A549 (cell line): ENCODE results near the gene P3H2.

ENCODE experiments used
- CTCF ChIP-seq: fragments of >200 bp; sonication (Bioruptor Twin); formaldehyde crosslinking; IDR thresholded peaks from 3 replicates; pipeline ENCODE4 v1.5.1; 2016
- E2F6 ChIP-seq: IDR thresholded peaks from 2 replicates; pipeline ENCODE4 v1.6.1; 2012; ENCODE audit warnings: low read depth, borderline replicate concordance
- EHMT2 ChIP-seq: fragments of 200-600 bp; sonication (generic); IDR thresholded peaks from 2 replicates; pipeline ENCODE4 v1.6.1; 2016; ENCODE audit warnings: antibody characterized with exemption, low read depth, mild to moderate bottlenecking, moderate library complexity
- MAX ChIP-seq: IDR thresholded peaks from 2 replicates; pipeline ENCODE4 v1.6.1; 2012
- POLR2A ChIP-seq: IDR thresholded peaks from 2 replicates; pipeline ENCODE4 v1.6.1; 2012; ENCODE audit warnings: mild to moderate bottlenecking, low read length
- ZC3H11A ChIP-seq: fragments of 450-650 bp; IDR thresholded peaks from 2 replicates; pipeline ENCODE4 v1.6.1; 2014; ENCODE audit warnings: antibody characterized with exemption, mild to moderate bottlenecking

- no peak for TF ChIP-seq CTCF
- TF ChIP-seq ZC3H11A = no peak
- no peak for TF ChIP-seq E2F6
- TF ChIP-seq MAX = no peak
- no peak for TF ChIP-seq EHMT2
- TF ChIP-seq POLR2A = no peak
These were observed 119.9 kb downstream of the P3H2 start for GRCh38 chr3:190000861-190001196.
